H9 (cell line): Measurements from ENCODE around the gene NRXN2. TPM values are rescaled to one million over a fixed set of nuclear protein-coding genes. Genes with fewer than 3 reads are reported as not detected.

ENCODE experiments used
- DNase-seq: peaks from one replicate; pipeline ENCODE4 v3.0.0-alpha.2; 2017
- H2AFZ ChIP-seq: one replicate; pipeline ENCODE4 v1.6.1; 2013; ENCODE audit warnings: mild to moderate bottlenecking, low read length, control low read depth, moderate library complexity
- H2AK5ac ChIP-seq: 2 replicates; pipeline ENCODE4 v1.6.1; 2013; ENCODE audit warnings: low read length, control low read depth, mixed read lengths; ENCODE audit not compliant: insufficient read length
- H2BK120ac ChIP-seq: one replicate; pipeline ENCODE4 v1.6.1; 2013; ENCODE audit warnings: low read depth, mild to moderate bottlenecking, low read length, control low read depth, inconsistent platforms; ENCODE audit not compliant: poor library complexity, severe bottlenecking
- H2BK12ac ChIP-seq: 2 replicates; pipeline ENCODE4 v1.6.1; 2013; ENCODE audit warnings: low read length, control low read depth, mixed read lengths, low read depth; ENCODE audit not compliant: insufficient read length
- H2BK15ac ChIP-seq: 2 replicates; pipeline ENCODE4 v1.6.1; 2013; ENCODE audit warnings: low read depth, low read length, control low read depth
- H2BK20ac ChIP-seq: one replicate; pipeline ENCODE4 v1.6.1; 2013; ENCODE audit warnings: low read depth, mild to moderate bottlenecking, low read length, control low read depth, inconsistent platforms; ENCODE audit not compliant: poor library complexity, severe bottlenecking
- H2BK5ac ChIP-seq: 2 replicates; pipeline ENCODE4 v1.6.1; 2013; ENCODE audit warnings: low read length, control low read depth, mixed read lengths; ENCODE audit not compliant: insufficient read length
- H3K14ac ChIP-seq: 2 replicates; pipeline ENCODE4 v1.6.1; 2013; ENCODE audit warnings: low read length, control low read depth; ENCODE audit not compliant: insufficient read depth
- H3K18ac ChIP-seq: 2 replicates; pipeline ENCODE4 v1.6.1; 2013; ENCODE audit warnings: low read depth, mild to moderate bottlenecking, mixed read lengths, low read length, control low read depth; ENCODE audit not compliant: insufficient read length
- H3K23ac ChIP-seq: 2 replicates; pipeline ENCODE4 v1.6.1; 2013; ENCODE audit warnings: low read length, control low read depth, mixed read lengths, low read depth; ENCODE audit not compliant: insufficient read length
- H3K23me2 ChIP-seq: 2 replicates; pipeline ENCODE4 v1.6.1; 2013; ENCODE audit warnings: low read depth, mild to moderate bottlenecking, mixed read lengths, low read length, control low read depth; ENCODE audit not compliant: insufficient read length, poor library complexity, severe bottlenecking
- H3K27ac ChIP-seq: 2 replicates; pipeline ENCODE4 v1.5.1; 2013; ENCODE audit warnings: low read length, control low read depth, mixed read lengths, low read depth; ENCODE audit not compliant: insufficient read length
- H3K27me3 ChIP-seq: 2 replicates; pipeline ENCODE4 v1.6.1; 2013; ENCODE audit warnings: low read length, control low read depth, inconsistent platforms; ENCODE audit not compliant: insufficient read depth
- H3K4ac ChIP-seq: 2 replicates; pipeline ENCODE4 v1.6.1; 2013; ENCODE audit warnings: low read depth, mild to moderate bottlenecking, control low read depth, inconsistent platforms, low read length, moderate library complexity
- H3K4me1 ChIP-seq: 2 replicates; pipeline ENCODE4 v1.6.1; 2013; ENCODE audit warnings: low read length, control low read depth, inconsistent platforms; ENCODE audit not compliant: insufficient read depth
- H3K4me2 ChIP-seq: 2 replicates; pipeline ENCODE4 v1.6.1; 2013; ENCODE audit warnings: low read length, control low read depth, mixed read lengths; ENCODE audit not compliant: insufficient read length, insufficient read depth
- H3K56ac ChIP-seq: 2 replicates; pipeline ENCODE4 v1.6.1; 2013; ENCODE audit warnings: low read depth, mild to moderate bottlenecking, mixed read lengths, low read length, control low read depth; ENCODE audit not compliant: insufficient read length
- H3K79me1 ChIP-seq: 2 replicates; pipeline ENCODE4 v1.6.1; 2013; ENCODE audit warnings: low read depth, mild to moderate bottlenecking, moderate library complexity, low read length, control low read depth, inconsistent platforms; ENCODE audit not compliant: insufficient read depth, poor library complexity, severe bottlenecking
- H3K79me2 ChIP-seq: 2 replicates; pipeline ENCODE4 v1.6.1; 2013; ENCODE audit warnings: low read length, control low read depth, inconsistent platforms; ENCODE audit not compliant: insufficient read depth
- H3K9ac ChIP-seq: 2 replicates; pipeline ENCODE4 v1.6.1; 2013; ENCODE audit warnings: low read length, control low read depth, mixed read lengths; ENCODE audit not compliant: insufficient read length; ENCODE audit errors: extremely low read depth
- H3K9me3 ChIP-seq: one replicate; pipeline ENCODE4 v1.6.1; 2013; ENCODE audit warnings: low read depth, low read length, inconsistent platforms; ENCODE audit not compliant: control insufficient read depth
- H3T11ph ChIP-seq: one replicate; pipeline ENCODE4 v1.6.1; 2013; ENCODE audit warnings: mild to moderate bottlenecking, low read length, control low read depth, inconsistent platforms
- H4K20me1 ChIP-seq: one replicate; pipeline ENCODE4 v1.6.1; 2013; ENCODE audit not compliant: control insufficient read depth, insufficient read length, insufficient read depth
- H4K5ac ChIP-seq: 2 replicates; pipeline ENCODE4 v1.6.1; 2013; ENCODE audit warnings: low read depth, mild to moderate bottlenecking, mixed read lengths, low read length, control low read depth; ENCODE audit not compliant: insufficient read length
- H4K8ac ChIP-seq: replicated peaks from 2 replicates; pipeline ENCODE4 v1.6.1; 2013; ENCODE audit warnings: low read length, control low read depth, mixed read lengths, low read depth; ENCODE audit not compliant: insufficient read length
- H4K91ac ChIP-seq: 2 replicates; pipeline ENCODE4 v1.6.1; 2013; ENCODE audit warnings: low read depth, mild to moderate bottlenecking, moderate library complexity, mixed read lengths, low read length, control low read depth; ENCODE audit not compliant: insufficient read length
- H3K27ac Mint-ChIP-seq, 3 experiments: 2 replicates in 2 of 3; 3 replicates in 1 of 3; pipeline ENCODE4 v1.8.0; 2020 to 2021; ENCODE audit warnings: mixed read lengths in 3 of 3, mild to moderate bottlenecking in 1 of 3, moderate library complexity in 1 of 3
- H3K27me3 Mint-ChIP-seq: 2 replicates; pipeline ENCODE4 v1.8.0; 2021; ENCODE audit warnings: low read depth, mild to moderate bottlenecking, moderate library complexity, mixed read lengths
- H3K36me3 Mint-ChIP-seq, 3 experiments: 2 replicates in 2 of 3; 3 replicates in 1 of 3; pipeline ENCODE4 v1.8.0; 2020 to 2021; ENCODE audit warnings: low read depth in 3 of 3, mixed read lengths in 3 of 3; ENCODE audit not compliant: insufficient read depth in 1 of 3
- H3K4me1 Mint-ChIP-seq, 2 experiments: 2 replicates each; pipeline ENCODE4 v1.8.0; 2020; ENCODE audit warnings: mixed read lengths in 2 of 2
- H3K4me3 Mint-ChIP-seq, 2 experiments: 2 replicates in 1 of 2; 3 replicates in 1 of 2; pipeline ENCODE4 v1.8.0; 2020 to 2021; ENCODE audit warnings: mild to moderate bottlenecking in 2 of 2, mixed read lengths in 2 of 2, moderate library complexity in 1 of 2
- H3K9me3 Mint-ChIP-seq, 2 experiments: 2 replicates in 1 of 2; 3 replicates in 1 of 2; pipeline ENCODE4 v1.8.0; 2020; ENCODE audit warnings: mild to moderate bottlenecking in 2 of 2, mixed read lengths in 2 of 2, moderate library complexity in 1 of 2
- WGBS: extraction: QIAGEN DNeasy Blood & Tissue Kit; methylation state at CpG from one replicate; pipeline ENCODE4 v1.1.7; 2013; ENCODE audit warnings: missing lambda C conversion rate, low lambda C conversion rate, mixed read lengths; ENCODE audit not compliant: insufficient read length; ENCODE audit errors: extremely low coverage; 5-methylcytosine and 5-hydroxymethylcytosine counted together
- total RNA-seq: library from RNA; stranded (reverse); gene quantifications from 2 replicates; pipeline ENCODE4 v1.2.1, GENCODE V29; 2021
- TF ChIP-seq, protein P1 (sequence below): fragments of 200-600 bp; sonication (generic); conservative IDR thresholded peaks from 3 replicates; pipeline ENCODE4 v1.8.0; 2021; ENCODE audit warnings: antibody characterized with exemption, mild to moderate bottlenecking

NRXN2 gene
- total RNA-seq, 1 experiment from 2014 or later = 3.9 TPM

DNA sequence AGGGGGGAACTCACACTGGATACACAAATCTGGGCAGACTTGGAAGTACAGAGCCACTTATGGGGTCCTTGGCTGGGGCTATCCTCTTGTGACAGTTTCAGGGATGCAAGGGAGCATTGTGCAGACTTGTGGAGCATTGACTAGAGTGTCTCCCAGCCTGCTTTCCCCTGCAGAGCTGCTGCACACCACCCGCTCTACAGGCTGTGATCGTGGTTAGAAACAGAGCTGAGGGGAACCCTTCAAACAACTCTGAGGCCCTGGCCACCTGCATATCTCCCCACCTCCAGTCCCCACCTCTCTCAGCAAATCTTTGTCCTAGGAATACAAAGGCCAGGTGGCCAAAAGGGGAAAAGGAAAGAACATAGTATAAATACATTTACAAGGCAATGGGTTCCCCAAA lies 64.7 kb downstream of the NRXN2 start:
- Mint-ChIP-seq H3K4me1 (peaks cover 2 to 27% of the 10 kb centered on the region in 2 experiments), H3K4me3 (no peak overlapping the region), H3K27ac (no peak overlapping the region), H3K27me3 (peaks cover 13% of the 10 kb centered on the region), H3K36me3 (no peaks in the 10 kb centered on the region; a peak in 1 of 7 replicates), H3K9me3 (no peaks in the 10 kb centered on the region)
- no peak overlapping the region for H2AFZ ChIP-seq
- TF ChIP-seq, protein P1, sequence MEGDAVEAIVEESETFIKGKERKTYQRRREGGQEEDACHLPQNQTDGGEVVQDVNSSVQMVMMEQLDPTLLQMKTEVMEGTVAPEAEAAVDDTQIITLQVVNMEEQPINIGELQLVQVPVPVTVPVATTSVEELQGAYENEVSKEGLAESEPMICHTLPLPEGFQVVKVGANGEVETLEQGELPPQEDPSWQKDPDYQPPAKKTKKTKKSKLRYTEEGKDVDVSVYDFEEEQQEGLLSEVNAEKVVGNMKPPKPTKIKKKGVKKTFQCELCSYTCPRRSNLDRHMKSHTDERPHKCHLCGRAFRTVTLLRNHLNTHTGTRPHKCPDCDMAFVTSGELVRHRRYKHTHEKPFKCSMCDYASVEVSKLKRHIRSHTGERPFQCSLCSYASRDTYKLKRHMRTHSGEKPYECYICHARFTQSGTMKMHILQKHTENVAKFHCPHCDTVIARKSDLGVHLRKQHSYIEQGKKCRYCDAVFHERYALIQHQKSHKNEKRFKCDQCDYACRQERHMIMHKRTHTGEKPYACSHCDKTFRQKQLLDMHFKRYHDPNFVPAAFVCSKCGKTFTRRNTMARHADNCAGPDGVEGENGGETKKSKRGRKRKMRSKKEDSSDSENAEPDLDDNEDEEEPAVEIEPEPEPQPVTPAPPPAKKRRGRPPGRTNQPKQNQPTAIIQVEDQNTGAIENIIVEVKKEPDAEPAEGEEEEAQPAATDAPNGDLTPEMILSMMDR = no peak
- H4K5ac ChIP-seq = no peak overlapping the region
- H3K23ac ChIP-seq = no peak overlapping the region
- no peak overlapping the region for H2AK5ac ChIP-seq
- H3K9ac ChIP-seq = no peak overlapping the region
- no peak overlapping the region for H2BK120ac ChIP-seq
- no CpG with 5 or more reads among the region's 2 CpGs for WGBS
- H3K56ac ChIP-seq = no peak overlapping the region
- no peaks in the 10 kb centered on the region for H3K4me1 ChIP-seq
- H4K8ac ChIP-seq = no peak overlapping the region
- no peak for DNase-seq
- H2BK5ac ChIP-seq = no peak overlapping the region
- no peak overlapping the region for H2BK15ac ChIP-seq
- H3K18ac ChIP-seq = no peak overlapping the region
- peaks cover 1% of the 10 kb centered on the region for H3K23me2 ChIP-seq
- no peaks in the 10 kb centered on the region for H3K9me3 ChIP-seq
- no peaks in the 10 kb centered on the region; the same call in 1 of the 2 replicates for H3K27me3 ChIP-seq
- H3K14ac ChIP-seq = no peak overlapping the region
- no peak overlapping the region for H3T11ph ChIP-seq
- no peaks in the 10 kb centered on the region for H4K20me1 ChIP-seq
- H3K4ac ChIP-seq = no peak overlapping the region
- H4K91ac ChIP-seq = no peak overlapping the region
- H3K27ac ChIP-seq = no peak overlapping the region
- no peaks in the 10 kb centered on the region for H3K79me1 ChIP-seq
- no peak overlapping the region for H2BK12ac ChIP-seq
- no peak overlapping the region for H3K4me2 ChIP-seq
- H2BK20ac ChIP-seq = no peak overlapping the region
- H3K79me2 ChIP-seq = no peaks in the 10 kb centered on the region
